RWPE2 (cell line): Measurements from ENCODE around the gene CMTR2.

Source experiments
- ATAC-seq: fragments of 200-7000 bp; cut with Tn5 transposase; 3 replicates; pipeline ENCODE4 v1.9.1; 2021; ENCODE audit warnings: low read depth
- DNase-seq: peaks from one replicate; pipeline ENCODE4 v3.0.0-alpha.2; 2020; ENCODE audit warnings: low spot score
- H3K27ac ChIP-seq: fragments of 450-650 bp; 2 replicates; pipeline ENCODE4 v1.5.1; 2017; ENCODE audit warnings: mild to moderate bottlenecking; ENCODE audit not compliant: poor library complexity, severe bottlenecking
- H3K27me3 ChIP-seq: fragments of 250-450 bp; sonication (Bioruptor Pico); 2 replicates; pipeline ENCODE4 v1.5.1; 2021; ENCODE audit warnings: mild to moderate bottlenecking, moderate library complexity; ENCODE audit not compliant: insufficient read depth, poor library complexity, severe bottlenecking
- H3K36me3 ChIP-seq: fragments of 250-450 bp; sonication (Bioruptor Pico); 2 replicates; pipeline ENCODE4 v1.5.1; 2020; ENCODE audit warnings: low read depth, mild to moderate bottlenecking, moderate library complexity
- H3K4me1 ChIP-seq: fragments of 250-450 bp; sonication (Bioruptor Pico); 2 replicates; pipeline ENCODE4 v1.5.1; 2021; ENCODE audit warnings: mild to moderate bottlenecking, moderate library complexity; ENCODE audit not compliant: insufficient read depth, poor library complexity, severe bottlenecking
- H3K4me3 ChIP-seq: fragments of 250-450 bp; sonication (Bioruptor Pico); 2 replicates; pipeline ENCODE4 v1.5.1; 2021; ENCODE audit warnings: mild to moderate bottlenecking, moderate library complexity; ENCODE audit not compliant: severe bottlenecking
- H3K9me3 ChIP-seq: fragments of 250-450 bp; sonication (Bioruptor Pico); 2 replicates; pipeline ENCODE4 v1.5.1; 2021; ENCODE audit warnings: mild to moderate bottlenecking, moderate library complexity; ENCODE audit not compliant: severe bottlenecking
- CTCF ChIP-seq: fragments of 450-650 bp; IDR thresholded peaks from one replicate; pipeline ENCODE4 v1.5.1; 2017; ENCODE audit warnings: mild to moderate bottlenecking, moderate library complexity; ENCODE audit not compliant: poor library complexity, severe bottlenecking

Gene CMTR2

DNA sequence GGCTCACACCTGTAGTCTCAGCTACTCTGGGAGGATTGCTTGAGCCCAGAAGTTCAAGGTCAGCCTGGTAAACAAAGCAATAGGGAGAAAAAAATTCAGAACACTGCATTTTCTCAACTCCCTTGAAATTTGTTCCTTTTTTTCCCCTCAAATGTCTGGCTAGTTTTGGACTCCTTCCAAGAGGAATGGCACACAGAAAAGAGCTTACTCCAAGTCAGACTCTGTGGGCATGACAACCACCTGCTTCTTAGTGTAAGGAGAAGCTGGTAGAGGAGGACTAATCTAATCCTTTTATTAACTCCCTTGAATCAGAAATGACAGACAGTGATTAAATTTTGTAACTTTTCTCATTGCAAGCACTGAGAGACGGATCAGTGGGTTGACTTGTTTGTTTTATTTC is 30.8 kb downstream of the CMTR2 start:
- H3K9me3 ChIP-seq, result no peaks in the 10 kb centered on the region
- TF ChIP-seq CTCF, result no peak
- H3K27me3 ChIP-seq, result peaks cover 19% of the 10 kb centered on the region
- no peaks in the 10 kb centered on the region for H3K36me3 ChIP-seq
- H3K27ac ChIP-seq, result no peak overlapping the region
- DNase-seq (no peak), ATAC-seq (no peak)
- no peak overlapping the region for H3K4me3 ChIP-seq
- no peaks in the 10 kb centered on the region for H3K4me1 ChIP-seq

- Histone ChIP-seq H3K4me1 (no peaks in the 10 kb centered on the region), H3K27me3 (peaks cover 16% of the 10 kb centered on the region), H3K4me3 (no peak overlapping the region), H3K9me3 (no peaks in the 10 kb centered on the region), H3K27ac (no peak overlapping the region), H3K36me3 (no peaks in the 10 kb centered on the region)
- TF ChIP-seq CTCF, result no peak
- DNase-seq (no peak), ATAC-seq (no peak)
Observed at GRCh38 chr16:71257768-71258167, 31.4 kb downstream of the CMTR2 start.

DNA sequence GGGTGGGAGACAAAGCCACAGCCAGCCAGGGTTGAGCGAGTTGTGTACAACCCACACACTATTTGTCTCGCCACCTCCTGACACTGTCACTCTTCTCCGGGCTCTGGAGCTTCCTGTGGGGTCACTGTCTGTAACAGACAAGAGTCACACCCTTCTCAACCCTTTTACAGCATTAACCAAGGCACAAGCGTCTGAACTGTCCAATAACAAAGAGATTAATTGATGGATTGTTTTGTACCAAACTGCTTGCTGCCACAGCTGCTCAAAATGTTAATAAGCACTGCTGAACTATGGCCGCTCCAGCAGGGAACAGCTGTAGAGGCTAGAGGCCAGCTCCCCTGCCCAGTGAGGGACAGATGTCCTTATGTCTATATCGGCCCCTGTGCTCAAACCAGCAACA is 33.5 kb downstream of the CMTR2 start:
- Histone ChIP-seq H3K4me1 (no peaks in the 10 kb centered on the region), H3K4me3 (no peak overlapping the region), H3K9me3 (no peaks in the 10 kb centered on the region), H3K27ac (no peak overlapping the region), H3K27me3 (peaks cover 16% of the 10 kb centered on the region), H3K36me3 (no peaks in the 10 kb centered on the region)
- DNase-seq, result no peak
- TF ChIP-seq CTCF, result no peak
- ATAC-seq, result no peak

GRCh38 chr16:71254832-71255525 is 34.2 kb downstream of the CMTR2 start:
- H3K36me3 ChIP-seq, result no peaks in the 10 kb centered on the region
- DNase-seq (no peak), ATAC-seq (no peak)
- no peak overlapping the region for H3K4me3 ChIP-seq
- H3K27ac ChIP-seq, result no peak overlapping the region
- peaks cover 12% of the 10 kb centered on the region for H3K27me3 ChIP-seq
- no peaks in the 10 kb centered on the region for H3K9me3 ChIP-seq
- no peaks in the 10 kb centered on the region for H3K4me1 ChIP-seq
- TF ChIP-seq CTCF, result no peak

- no peak for TF ChIP-seq CTCF
- ATAC-seq (no peak; the same call in 2 of the 3 replicates), DNase-seq (no peak)
- H3K36me3 ChIP-seq, result no peaks in the 10 kb centered on the region
- H3K27me3 ChIP-seq, result peaks cover 2% of the 10 kb centered on the region
- no peak overlapping the region for H3K4me3 ChIP-seq
- no peak overlapping the region for H3K27ac ChIP-seq
- no peaks in the 10 kb centered on the region for H3K4me1 ChIP-seq
- no peaks in the 10 kb centered on the region for H3K9me3 ChIP-seq
Observed at GRCh38 chr16:71250461-71251235, 38.6 kb downstream of the CMTR2 start.
